WTC11 (cell line): Measurements from ENCODE around the gene FAM3B.

Experiments used
- CREM ChIP-seq: sonication (generic); formaldehyde crosslinking; IDR thresholded peaks from 2 replicates; pipeline ENCODE4 v1.8.1; 2022; ENCODE audit warnings: mild to moderate bottlenecking, missing genetic modification reagents, moderate library complexity
- GABPB1 ChIP-seq: sonication (generic); formaldehyde crosslinking; IDR thresholded peaks from 2 replicates; pipeline ENCODE4 v1.8.1; 2023; ENCODE audit warnings: mild to moderate bottlenecking, missing genetic modification reagents
- NFYB ChIP-seq: sonication (generic); formaldehyde crosslinking; conservative IDR thresholded peaks from 2 replicates; pipeline ENCODE4 v1.8.0; 2022; ENCODE audit warnings: low read depth, missing genetic modification reagents
- NR2C2 ChIP-seq: sonication (generic); formaldehyde crosslinking; IDR thresholded peaks from 2 replicates; pipeline ENCODE4 v1.8.0; 2022; ENCODE audit warnings: mild to moderate bottlenecking, missing genetic modification reagents
- TF ChIP-seq, protein P1 (sequence below): sonication (generic); formaldehyde crosslinking; conservative IDR thresholded peaks from 2 replicates; pipeline ENCODE4 v1.8.1; 2023; ENCODE audit warnings: mild to moderate bottlenecking, low read depth, missing genetic modification reagents, moderate library complexity

DNA sequence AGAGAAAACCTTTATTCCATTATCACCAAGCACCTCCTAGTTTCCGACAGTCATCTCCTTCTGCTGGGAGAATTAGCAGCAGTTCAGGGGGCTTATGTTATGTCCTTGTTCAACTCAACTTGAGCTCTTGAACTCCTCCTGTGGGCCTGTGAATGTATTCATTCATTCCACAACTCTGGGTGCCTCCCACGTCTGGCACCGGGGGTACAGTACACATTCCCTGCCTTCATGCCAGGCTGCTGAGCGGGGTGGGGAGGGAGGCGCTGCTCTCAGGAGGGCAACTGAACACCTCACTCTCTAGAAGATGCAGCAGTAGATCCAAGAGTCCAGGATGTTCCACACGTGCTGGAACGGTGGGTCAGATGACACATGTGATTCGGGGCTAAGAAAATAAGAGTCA, 40.9 kb downstream of the FAM3B start:
- TF ChIP-seq, protein P1, sequence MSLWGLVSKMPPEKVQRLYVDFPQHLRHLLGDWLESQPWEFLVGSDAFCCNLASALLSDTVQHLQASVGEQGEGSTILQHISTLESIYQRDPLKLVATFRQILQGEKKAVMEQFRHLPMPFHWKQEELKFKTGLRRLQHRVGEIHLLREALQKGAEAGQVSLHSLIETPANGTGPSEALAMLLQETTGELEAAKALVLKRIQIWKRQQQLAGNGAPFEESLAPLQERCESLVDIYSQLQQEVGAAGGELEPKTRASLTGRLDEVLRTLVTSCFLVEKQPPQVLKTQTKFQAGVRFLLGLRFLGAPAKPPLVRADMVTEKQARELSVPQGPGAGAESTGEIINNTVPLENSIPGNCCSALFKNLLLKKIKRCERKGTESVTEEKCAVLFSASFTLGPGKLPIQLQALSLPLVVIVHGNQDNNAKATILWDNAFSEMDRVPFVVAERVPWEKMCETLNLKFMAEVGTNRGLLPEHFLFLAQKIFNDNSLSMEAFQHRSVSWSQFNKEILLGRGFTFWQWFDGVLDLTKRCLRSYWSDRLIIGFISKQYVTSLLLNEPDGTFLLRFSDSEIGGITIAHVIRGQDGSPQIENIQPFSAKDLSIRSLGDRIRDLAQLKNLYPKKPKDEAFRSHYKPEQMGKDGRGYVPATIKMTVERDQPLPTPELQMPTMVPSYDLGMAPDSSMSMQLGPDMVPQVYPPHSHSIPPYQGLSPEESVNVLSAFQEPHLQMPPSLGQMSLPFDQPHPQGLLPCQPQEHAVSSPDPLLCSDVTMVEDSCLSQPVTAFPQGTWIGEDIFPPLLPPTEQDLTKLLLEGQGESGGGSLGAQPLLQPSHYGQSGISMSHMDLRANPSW (CRISPR knock-in tag): no peak
- TF ChIP-seq NR2C2 (no peak), GABPB1 (CRISPR knock-in tag) (no peak), CREM (no peak), NFYB (CRISPR knock-in tag) (no peak)
